ENCODE results near the gene PLD4. TPM values are rescaled to one million over a fixed set of nuclear protein-coding genes. Genes with fewer than 3 reads are reported as not detected.

PLD4 gene
- total and polyA plus RNA-seq, 7 donors, result 0.28 to 7.1 (median 0.71) TPM; not detected in 2

- peaks cover 0 to 84% (median 79%) of the 10 kb centered on the region in 4 donors for H3K4me1 ChIP-seq
- DNase-seq, result peak; percentile 70
- no peaks in the 10 kb centered on the region for H3K36me3 ChIP-seq
- intact Hi-C loops (cut with DNase I), result loop anchor here (5.0 kb wide), 1 partner anchor 115 kb away; no protein-coding TSS in a partner anchor
- peak overlapping the region; percentile 90 to 97 (median 96) for H3K27ac ChIP-seq
- TF ChIP-seq POLR2A (IDR thresholded peaks at IDR 0.05) (no peak), CTCF (IDR thresholded peaks at IDR 0.05) (no peak), EP300 (IDR thresholded peaks at IDR 0.05) (no peak), POLR2AphosphoS5 (IDR thresholded peaks at IDR 0.05) (no peak)
- WGBS, 2 donors, result 30 to 61% methylated on average over 11 of the region's 11 CpGs
- no peaks in the 10 kb centered on the region for H3K27me3 ChIP-seq
- no peaks in the 10 kb centered on the region for H3K9me3 ChIP-seq
- H3K4me3 ChIP-seq, result peak overlapping the region in 3 of 4 donors; percentile 47 to 67 (median 62)
These were observed 52.5 kb downstream of the PLD4 start for GRCh38 chr14:104977008-104977680.

- WGBS, 2 donors, result 1 to 3% methylated on average over 111 of the region's 111 CpGs
- no peaks in the 10 kb centered on the region for H3K27me3 ChIP-seq
- peak within 1 kb of the TSS; percentile 12 to 67 (median 54) for H3K4me3 ChIP-seq
- H3K4me1 ChIP-seq, result peaks cover 0 to 76% (median 71%) of the 10 kb centered on the region in 4 donors
- peak within 1 kb of the TSS; percentile 67 to 96 (median 92) for H3K27ac ChIP-seq
- peak; percentile 86 for DNase-seq
- TF ChIP-seq POLR2AphosphoS5 (IDR thresholded peaks at IDR 0.05) (peak in 2 of 4 donors; percentile 33 to 53), EP300 (IDR thresholded peaks at IDR 0.05) (no peak), CTCF (IDR thresholded peaks at IDR 0.05) (no peak), POLR2A (IDR thresholded peaks at IDR 0.05) (no peak)
- no peaks in the 10 kb centered on the region for H3K9me3 ChIP-seq
- intact Hi-C loops (cut with DNase I), result loop anchor here (2.0 to 5.0 kb wide), 2 partner anchors 43 to 114 kb away; partner anchors contain the start of gene CDCA4
- no peaks in the 10 kb centered on the region for H3K36me3 ChIP-seq
These were observed 53.3 kb downstream of the PLD4 start, which contains the start of gene AHNAK2 for GRCh38 chr14:104977681-104978653. AHNAK2 (minus strand) TSS chr14:104978374; CDS start chr14:104978237, 137 bp downstream.

GRCh38 chr14:104978746-104979691 lies 54.3 kb downstream of the PLD4 start:
- Histone ChIP-seq H3K4me3 (peak overlapping the region; percentile 12 to 67 (median 54)), H3K4me1 (peaks cover 0 to 65% (median 60%) of the 10 kb centered on the region in 4 donors), H3K27me3 (no peaks in the 10 kb centered on the region), H3K9me3 (no peaks in the 10 kb centered on the region), H3K36me3 (no peaks in the 10 kb centered on the region), H3K27ac (peak overlapping the region; percentile 67 to 96 (median 92))
- no peak for TF ChIP-seq POLR2A (IDR thresholded peaks at IDR 0.05)
- no peak for TF ChIP-seq EP300 (IDR thresholded peaks at IDR 0.05)
- no peak for TF ChIP-seq POLR2AphosphoS5 (IDR thresholded peaks at IDR 0.05)
- no peak for TF ChIP-seq CTCF (IDR thresholded peaks at IDR 0.05)
- intact Hi-C loops (cut with DNase I), result loop anchor here (2.0 to 5.0 kb wide), 2 partner anchors 42 to 113 kb away; partner anchors contain the start of gene CDCA4
- peak; percentile 68 for DNase-seq
- WGBS, 2 donors, result 35 to 51% methylated on average over 32 of the region's 32 CpGs
